GM19452 (cell line): ENCODE data around the gene NPAS1.
"Not testable (repeated sequence)": the region's sequence is repeated elsewhere in the genome, so short reads cannot be mapped to it uniquely, and the experiment has no call there.

Experiments used
- ATAC-seq: cut with Tn5 transposase; IDR thresholded peaks from one replicate; pipeline ENCODE4 v1.9.1; 2021; ENCODE audit not compliant: unreplicated experiment

NPAS1 gene

GRCh38 chr19:47074621-47075020 lies 55.0 kb downstream of the NPAS1 start:
- ATAC-seq = no peak

- no peak for ATAC-seq
Observed at GRCh38 chr19:47075179-47075810, 55.7 kb downstream of the NPAS1 start.

- ATAC-seq = no peak
Observed at GRCh38 chr19:47075941-47076340, 56.3 kb downstream of the NPAS1 start.

GRCh38 chr19:47078351-47078750 lies 58.7 kb downstream of the NPAS1 start:
- ATAC-seq = not testable (repeated sequence)

GRCh38 chr19:47081095-47081494 lies 61.5 kb downstream of the NPAS1 start:
- no peak for ATAC-seq

GRCh38 chr19:47082493-47082892 lies 62.9 kb downstream of the NPAS1 start:
- ATAC-seq = no peak

- ATAC-seq = no peak
Observed at GRCh38 chr19:47084879-47085439, 65.3 kb downstream of the NPAS1 start.

GRCh38 chr19:47086280-47086679 lies 66.6 kb downstream of the NPAS1 start:
- ATAC-seq = no peak

GRCh38 chr19:47089767-47090350 lies 70.2 kb downstream of the NPAS1 start:
- no peak for ATAC-seq

- ATAC-seq = no peak
Observed at GRCh38 chr19:47093254-47093653, 73.6 kb downstream of the NPAS1 start.

- no peak for ATAC-seq
Observed at GRCh38 chr19:47093841-47094240, 74.2 kb downstream of the NPAS1 start.

GRCh38 chr19:47094557-47095475 lies 75.2 kb downstream of the NPAS1 start:
- ATAC-seq = no peak
